KMS-11 (cell line): Measurements from ENCODE around the gene DHTKD1.

Experiments
- H2AFZ ChIP-seq: fragments of 200-600 bp; sonication (generic); 2 replicates; pipeline ENCODE4 v1.6.1; 2016; ENCODE audit warnings: antibody characterized with exemption, mixed run types, low read depth
- H3K27ac ChIP-seq: fragments of 200-600 bp; sonication (generic); 2 replicates; pipeline ENCODE4 v1.6.1; 2016; ENCODE audit warnings: mild to moderate bottlenecking, mixed run types
- H3K27me3 ChIP-seq: fragments of 200-600 bp; sonication (generic); 2 replicates; pipeline ENCODE4 v1.6.1; 2017; ENCODE audit warnings: mild to moderate bottlenecking, low read depth, mixed run types, moderate library complexity; ENCODE audit not compliant: insufficient read depth
- H3K36me3 ChIP-seq: fragments of 200-600 bp; sonication (generic); 2 replicates; pipeline ENCODE4 v1.6.1; 2017; ENCODE audit warnings: mild to moderate bottlenecking, mixed run types; ENCODE audit not compliant: insufficient read depth
- H3K4me1 ChIP-seq: fragments of 200-600 bp; sonication (generic); 2 replicates; pipeline ENCODE4 v1.6.1; 2016; ENCODE audit warnings: mild to moderate bottlenecking, low read depth, mixed run types; ENCODE audit not compliant: poor library complexity, severe bottlenecking
- H3K4me2 ChIP-seq: fragments of 200-600 bp; sonication (generic); 2 replicates; pipeline ENCODE4 v1.7.0; 2016; ENCODE audit warnings: mild to moderate bottlenecking, mixed run types
- H3K4me3 ChIP-seq: fragments of 200-600 bp; sonication (generic); IDR thresholded peaks from 2 replicates; pipeline ENCODE4 v1.6.1; 2017; ENCODE audit warnings: low read depth, low read length, mixed read lengths; ENCODE audit not compliant: insufficient read depth
- H3K79me2 ChIP-seq: fragments of 200-600 bp; sonication (generic); 2 replicates; pipeline ENCODE4 v1.6.1; 2016; ENCODE audit warnings: low read depth, mixed run types; ENCODE audit not compliant: insufficient read depth
- H3K9ac ChIP-seq: fragments of 200-600 bp; sonication (generic); 2 replicates; pipeline ENCODE4 v1.6.1; 2016; ENCODE audit warnings: mild to moderate bottlenecking, mixed run types
- H4K20me1 ChIP-seq: fragments of 200-600 bp; sonication (generic); 2 replicates; pipeline ENCODE4 v1.6.1; 2016; ENCODE audit warnings: mild to moderate bottlenecking, mixed run types; ENCODE audit not compliant: insufficient read depth
- CTCF ChIP-seq: fragments of 200-600 bp; sonication (generic); conservative IDR thresholded peaks from 2 replicates; pipeline ENCODE4 v1.6.1; 2017; ENCODE audit warnings: low read depth, mild to moderate bottlenecking, antibody characterized with exemption, low read length, moderate library complexity, mixed read lengths

DHTKD1 gene

GRCh38 chr10:12160664-12161063 is 91.9 kb downstream of the DHTKD1 start:
- Histone ChIP-seq H3K36me3 (peaks cover 2% of the 10 kb centered on the region; the same call in 1 of the 2 replicates), H3K27ac (no peak overlapping the region), H3K79me2 (no peaks in the 10 kb centered on the region), H4K20me1 (no peaks in the 10 kb centered on the region), H3K4me3 (no peak overlapping the region), H3K9ac (no peak overlapping the region), H3K4me2 (no peak overlapping the region), H3K27me3 (no peaks in the 10 kb centered on the region), H3K4me1 (no peaks in the 10 kb centered on the region), H2AFZ (no peak overlapping the region)
- TF ChIP-seq CTCF: no peak

- Histone ChIP-seq H3K4me2 (no peak overlapping the region), H3K27me3 (no peaks in the 10 kb centered on the region), H4K20me1 (no peaks in the 10 kb centered on the region), H3K4me1 (no peaks in the 10 kb centered on the region), H3K27ac (no peak overlapping the region), H3K4me3 (no peak overlapping the region), H2AFZ (no peak overlapping the region), H3K36me3 (peaks cover 2% of the 10 kb centered on the region; the same call in 1 of the 2 replicates), H3K9ac (no peak overlapping the region), H3K79me2 (no peaks in the 10 kb centered on the region)
- no peak for TF ChIP-seq CTCF
These were observed 94.2 kb downstream of the DHTKD1 start for GRCh38 chr10:12162927-12163326.

- Histone ChIP-seq H3K9ac (no peak overlapping the region), H3K4me3 (no peak overlapping the region), H3K4me2 (no peak overlapping the region), H3K36me3 (peaks cover 2% of the 10 kb centered on the region; the same call in 1 of the 2 replicates), H3K27ac (no peak overlapping the region), H2AFZ (no peak overlapping the region), H4K20me1 (no peaks in the 10 kb centered on the region), H3K27me3 (no peaks in the 10 kb centered on the region), H3K4me1 (no peaks in the 10 kb centered on the region), H3K79me2 (no peaks in the 10 kb centered on the region)
- no peak for TF ChIP-seq CTCF
These were observed 95.3 kb downstream of the DHTKD1 start for GRCh38 chr10:12164085-12164484.

DNA sequence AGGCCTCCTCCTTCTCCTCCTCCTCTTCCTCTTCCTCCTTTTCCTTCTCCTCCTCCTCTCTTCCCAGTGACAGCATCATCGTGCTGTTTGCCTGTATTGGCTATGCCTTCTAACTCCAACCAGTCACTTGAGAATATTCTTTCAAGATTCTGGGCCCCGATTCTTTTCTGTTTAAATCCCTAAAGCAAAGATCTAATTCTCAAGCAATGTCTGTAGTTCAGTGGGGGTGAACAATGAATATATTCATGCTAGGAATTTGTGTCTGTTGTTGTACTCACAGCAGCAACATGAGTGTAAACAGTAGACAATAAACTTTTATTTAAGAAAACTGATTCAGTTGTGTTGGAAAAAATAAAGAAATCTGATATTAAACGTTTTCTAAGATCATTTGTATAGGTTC is 96.3 kb downstream of the DHTKD1 start:
- TF ChIP-seq CTCF: no peak
- no peak overlapping the region for H3K4me3 ChIP-seq
- H3K36me3 ChIP-seq: peaks cover 2% of the 10 kb centered on the region; the same call in 1 of the 2 replicates
- no peak overlapping the region for H3K9ac ChIP-seq
- no peaks in the 10 kb centered on the region for H3K4me1 ChIP-seq
- no peak overlapping the region for H2AFZ ChIP-seq
- H4K20me1 ChIP-seq: no peaks in the 10 kb centered on the region
- H3K27ac ChIP-seq: no peak overlapping the region
- no peak overlapping the region for H3K4me2 ChIP-seq
- no peaks in the 10 kb centered on the region for H3K79me2 ChIP-seq
- no peaks in the 10 kb centered on the region for H3K27me3 ChIP-seq
